GM12874 (cell line): Measurements from ENCODE around the gene INPP5A.

Experiments
- CTCF ChIP-seq: IDR thresholded peaks from 2 replicates; pipeline ENCODE4 v1.5.1; 2011; ENCODE audit warnings: low read depth, mild to moderate bottlenecking, control low read depth, low read length, moderate library complexity; ENCODE audit not compliant: insufficient read depth

INPP5A gene

DNA sequence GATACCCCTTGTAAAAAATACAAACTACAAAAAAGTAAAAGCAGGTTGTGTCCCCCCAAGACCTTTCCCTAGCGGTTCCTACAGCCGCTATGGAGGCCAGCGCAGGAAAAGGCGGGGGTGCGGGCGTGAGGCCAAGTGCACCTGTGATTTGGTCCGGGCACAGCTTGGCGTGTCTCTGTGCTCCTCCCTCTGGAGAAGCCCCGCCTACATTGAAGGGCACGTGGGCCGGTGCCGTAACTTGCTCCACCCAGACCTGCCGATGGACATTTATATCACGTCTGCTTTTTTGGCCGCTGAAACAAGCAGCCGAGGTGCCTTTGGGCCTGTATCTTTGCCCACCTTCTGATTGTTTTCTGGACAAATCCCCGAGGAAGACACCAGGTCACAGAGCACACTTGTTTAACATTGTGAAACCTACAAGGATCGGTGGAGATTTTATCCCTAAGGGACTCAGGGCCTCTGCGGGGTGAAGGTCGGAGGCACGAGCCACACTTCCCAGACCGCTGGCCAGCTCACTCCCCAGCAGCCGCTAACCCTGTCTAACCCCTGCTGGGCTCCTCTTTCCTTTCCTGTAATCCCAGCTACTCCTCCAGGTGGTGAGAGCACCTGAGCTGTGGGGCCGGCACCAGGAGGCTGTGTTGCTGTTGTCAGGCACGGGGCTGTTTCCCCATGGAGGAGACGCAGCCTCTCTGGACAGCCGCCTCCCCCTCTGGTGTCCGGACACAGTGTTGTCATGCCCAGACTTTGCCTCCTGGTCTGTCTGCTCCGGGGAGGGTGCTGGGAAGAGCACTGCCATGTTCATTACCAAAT, 18.8 kb upstream of the INPP5A start:
- no peak for TF ChIP-seq CTCF

GRCh38 chr10:132519382-132520176, 18.0 kb upstream of the INPP5A start:
- no peak for TF ChIP-seq CTCF

GRCh38 chr10:132520177-132520811, 17.3 kb upstream of the INPP5A start:
- no peak for TF ChIP-seq CTCF

- TF ChIP-seq CTCF = no peak
These were observed 16.5 kb upstream of the INPP5A start for GRCh38 chr10:132521041-132521465.

- no peak for TF ChIP-seq CTCF
These were observed 16.0 kb upstream of the INPP5A start for GRCh38 chr10:132521466-132522102.

- no peak for TF ChIP-seq CTCF
These were observed 14.8 kb upstream of the INPP5A start for GRCh38 chr10:132522521-132523411.
